Duodenal mucosa (tissue), 2 donors: ENCODE measurements around the gene OAS1.

Experiments
- H3K27ac ChIP-seq: one replicate; pipeline ENCODE4 v1.7.0; 2013; ENCODE audit warnings: low read depth, low read length
- H3K27me3 ChIP-seq, 2 donors: one replicate each; pipeline ENCODE4 v1.7.0; 2013; ENCODE audit warnings: low read length in 2 of 2, control low read depth in 1 of 2; ENCODE audit not compliant: insufficient read depth in 2 of 2, control insufficient read depth in 1 of 2
- H3K36me3 ChIP-seq, 2 donors: one replicate each; pipeline ENCODE4 v1.7.0; 2013; ENCODE audit warnings: low read length in 2 of 2, control low read depth in 1 of 2; ENCODE audit not compliant: insufficient read depth in 2 of 2, control insufficient read depth in 1 of 2
- H3K4me1 ChIP-seq, 2 donors: one replicate each; pipeline ENCODE4 v1.7.0; 2013; ENCODE audit warnings: low read length in 2 of 2, control low read depth in 1 of 2; ENCODE audit not compliant: insufficient read depth in 2 of 2, control insufficient read depth in 1 of 2
- H3K4me3 ChIP-seq, 2 donors: one replicate each; pipeline ENCODE4 v1.7.0; 2013; ENCODE audit warnings: low read length in 2 of 2, low read depth in 1 of 2
- H3K9ac ChIP-seq, 2 donors: one replicate each; pipeline ENCODE4 v1.7.0; 2013; ENCODE audit warnings: low read length in 2 of 2, low read depth in 1 of 2
- H3K9me3 ChIP-seq, 2 donors: one replicate each; pipeline ENCODE4 v1.7.0; 2013; ENCODE audit warnings: low read length in 2 of 2, control low read depth in 1 of 2; ENCODE audit not compliant: control insufficient read depth in 1 of 2

Gene OAS1

DNA sequence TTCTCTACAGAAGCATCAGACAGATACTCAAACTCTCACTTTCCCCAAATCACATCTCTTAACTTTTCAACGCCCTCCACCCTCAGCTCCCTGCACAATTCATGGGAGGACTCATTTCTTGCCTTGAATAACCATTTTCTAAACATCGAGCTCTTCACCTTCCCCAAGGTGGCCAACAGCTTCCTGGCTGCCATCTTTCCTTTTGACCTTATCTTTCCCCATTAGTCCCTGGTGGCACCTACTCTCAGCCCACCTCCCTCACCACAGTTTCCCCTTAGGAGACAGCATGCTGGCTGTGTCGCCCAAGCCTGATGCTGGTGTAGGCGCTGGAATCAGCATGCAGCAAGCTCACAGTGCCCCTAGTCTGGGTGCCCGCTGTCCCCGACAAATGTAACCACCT is 8.4 kb upstream of the OAS1 start:
- H3K9me3 ChIP-seq, result no peaks in the 10 kb centered on the region
- peaks cover 0 to 18% of the 10 kb centered on the region in 2 donors for H3K4me1 ChIP-seq
- no peaks in the 10 kb centered on the region for H3K36me3 ChIP-seq
- H3K9ac ChIP-seq, result no peak overlapping the region
- peaks cover 0 to 5% of the 10 kb centered on the region in 2 donors for H3K27me3 ChIP-seq
- no peak overlapping the region for H3K27ac ChIP-seq
- no peak overlapping the region for H3K4me3 ChIP-seq

DNA sequence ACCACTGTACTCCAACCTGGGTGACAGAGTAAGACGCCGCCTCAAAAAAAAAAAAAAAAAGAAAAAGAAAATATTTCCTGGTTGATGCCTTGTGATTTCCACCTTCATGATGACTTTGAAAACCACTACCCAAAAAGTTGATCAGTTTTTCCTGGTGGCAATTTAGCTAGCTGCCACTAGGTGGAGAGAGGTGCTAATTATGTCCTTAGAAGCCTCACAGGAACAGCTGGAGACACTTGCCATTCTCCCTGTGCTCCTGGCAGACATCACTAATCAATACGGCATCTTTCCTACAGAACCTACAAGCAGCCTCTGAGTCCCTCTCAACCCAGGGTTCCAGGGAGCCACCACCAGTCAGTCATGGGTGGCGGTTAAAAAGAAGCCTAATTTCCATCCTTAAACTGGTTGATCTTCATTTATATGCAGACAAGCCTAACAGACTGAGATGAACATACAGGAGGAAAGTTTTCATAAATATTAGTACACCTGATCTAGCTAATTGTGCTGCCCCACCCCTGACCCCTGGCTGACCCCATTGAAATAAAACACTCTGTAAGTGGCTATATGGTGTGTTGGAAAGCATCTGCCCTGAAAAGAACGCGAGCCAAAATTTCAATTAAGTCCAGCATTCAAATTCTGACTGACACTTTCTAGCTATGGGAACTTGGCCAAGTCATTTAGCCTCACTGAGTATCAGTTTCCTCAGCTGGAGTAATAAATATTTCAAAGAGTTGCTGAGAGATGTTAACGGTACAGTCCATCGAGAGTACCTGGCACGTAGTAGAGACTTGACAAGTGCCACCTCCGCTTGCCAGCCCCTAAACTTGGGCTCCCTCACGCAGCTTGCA is 6.2 kb upstream of the OAS1 start:
- Histone ChIP-seq H3K36me3 (no peaks in the 10 kb centered on the region), H3K27me3 (peaks cover 0 to 5% of the 10 kb centered on the region in 2 donors), H3K4me1 (peaks cover 9 to 37% of the 10 kb centered on the region in 2 donors), H3K9ac (no peak overlapping the region), H3K4me3 (peak overlapping the region in 1 of 2 donors; percentile 22), H3K27ac (no peak overlapping the region), H3K9me3 (no peaks in the 10 kb centered on the region)

DNA sequence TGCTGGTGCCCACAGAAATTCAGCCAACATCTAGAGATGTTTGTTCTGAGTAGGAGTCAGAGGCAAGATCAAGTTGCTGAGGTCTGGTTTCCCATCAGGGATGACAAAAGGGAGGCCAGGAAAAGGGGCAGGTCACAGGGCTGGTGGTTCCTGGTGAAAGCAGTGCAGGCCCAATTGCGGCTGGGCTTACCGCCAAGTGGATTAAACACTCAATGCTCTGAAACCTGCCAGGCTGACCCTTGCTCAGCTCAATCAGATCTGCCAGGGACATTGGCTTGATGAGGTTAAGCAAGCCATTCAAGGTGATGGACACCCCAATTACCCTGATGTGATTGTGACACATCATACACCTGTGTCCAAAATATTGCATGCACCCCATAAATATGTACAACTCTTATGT is 5.5 kb upstream of the OAS1 start:
- no peak overlapping the region for H3K27ac ChIP-seq
- H3K9me3 ChIP-seq, result no peaks in the 10 kb centered on the region
- no peak overlapping the region for H3K9ac ChIP-seq
- H3K4me1 ChIP-seq, result peaks cover 16 to 44% of the 10 kb centered on the region in 2 donors
- peak overlapping the region in 1 of 2 donors; percentile 22 for H3K4me3 ChIP-seq
- H3K36me3 ChIP-seq, result no peaks in the 10 kb centered on the region
- peaks cover 0 to 5% of the 10 kb centered on the region in 2 donors for H3K27me3 ChIP-seq

DNA sequence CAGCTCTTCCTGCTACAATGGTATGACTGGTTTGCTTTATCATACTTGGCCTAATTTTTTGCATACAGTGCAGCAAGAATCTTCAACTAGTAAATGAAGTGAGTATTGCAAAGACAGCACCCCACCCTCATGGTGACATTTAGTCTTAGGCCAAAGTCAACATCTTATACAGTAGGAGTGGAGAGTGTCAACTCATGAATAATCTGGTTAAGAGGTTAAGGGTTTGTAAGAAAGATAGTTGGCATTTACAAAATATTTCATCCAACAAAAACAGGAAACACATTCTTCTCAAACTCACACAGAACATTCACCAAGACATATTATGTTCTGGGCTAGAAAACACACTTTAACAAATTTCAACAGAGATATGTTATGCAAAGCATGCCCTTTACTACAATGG is 2.2 kb upstream of the OAS1 start:
- Histone ChIP-seq H3K27ac (no peak overlapping the region), H3K9me3 (peaks cover 0 to 1% of the 10 kb centered on the region in 2 donors), H3K4me3 (no peak overlapping the region), H3K27me3 (no peaks in the 10 kb centered on the region), H3K36me3 (peaks cover 0 to 6% of the 10 kb centered on the region in 2 donors), H3K9ac (no peak overlapping the region), H3K4me1 (peaks cover 49 to 63% of the 10 kb centered on the region in 2 donors)

DNA sequence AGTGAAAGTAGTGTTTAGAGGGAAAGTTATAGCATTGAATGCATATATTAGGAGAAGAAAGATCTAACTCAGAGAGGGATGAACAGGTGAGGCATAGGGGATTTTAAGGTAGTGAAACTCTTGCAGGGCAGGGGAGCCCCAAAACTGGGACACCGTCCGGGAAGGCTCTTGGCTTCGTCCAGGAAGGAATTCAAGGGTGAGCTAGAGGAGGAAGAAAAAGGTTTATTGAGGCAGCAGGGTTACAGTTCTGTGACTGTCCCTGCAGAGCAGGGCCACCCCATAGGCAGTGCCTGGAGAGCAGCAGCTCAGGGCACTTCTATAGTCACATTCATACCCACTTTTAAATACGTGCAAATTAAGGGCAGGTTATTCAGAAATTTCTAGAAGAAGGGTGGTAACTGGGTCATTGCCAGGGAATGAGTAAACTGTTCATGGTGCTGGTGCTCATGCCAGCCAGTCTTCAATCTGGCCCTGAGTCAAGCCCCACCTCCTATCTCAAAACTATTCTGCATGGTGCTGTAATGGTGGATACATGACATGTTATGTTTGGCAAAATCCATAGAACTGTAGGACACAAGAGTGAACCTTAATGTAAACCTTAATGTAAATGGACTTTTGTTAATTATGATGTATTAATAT is 1.2 kb upstream of the OAS1 start:
- Histone ChIP-seq H3K4me3 (no peak overlapping the region), H3K27me3 (no peaks in the 10 kb centered on the region), H3K9me3 (peaks cover 0 to 1% of the 10 kb centered on the region in 2 donors), H3K27ac (no peak overlapping the region), H3K4me1 (peaks cover 51 to 65% of the 10 kb centered on the region in 2 donors), H3K9ac (no peak overlapping the region), H3K36me3 (peaks cover 0 to 6% of the 10 kb centered on the region in 2 donors)

DNA sequence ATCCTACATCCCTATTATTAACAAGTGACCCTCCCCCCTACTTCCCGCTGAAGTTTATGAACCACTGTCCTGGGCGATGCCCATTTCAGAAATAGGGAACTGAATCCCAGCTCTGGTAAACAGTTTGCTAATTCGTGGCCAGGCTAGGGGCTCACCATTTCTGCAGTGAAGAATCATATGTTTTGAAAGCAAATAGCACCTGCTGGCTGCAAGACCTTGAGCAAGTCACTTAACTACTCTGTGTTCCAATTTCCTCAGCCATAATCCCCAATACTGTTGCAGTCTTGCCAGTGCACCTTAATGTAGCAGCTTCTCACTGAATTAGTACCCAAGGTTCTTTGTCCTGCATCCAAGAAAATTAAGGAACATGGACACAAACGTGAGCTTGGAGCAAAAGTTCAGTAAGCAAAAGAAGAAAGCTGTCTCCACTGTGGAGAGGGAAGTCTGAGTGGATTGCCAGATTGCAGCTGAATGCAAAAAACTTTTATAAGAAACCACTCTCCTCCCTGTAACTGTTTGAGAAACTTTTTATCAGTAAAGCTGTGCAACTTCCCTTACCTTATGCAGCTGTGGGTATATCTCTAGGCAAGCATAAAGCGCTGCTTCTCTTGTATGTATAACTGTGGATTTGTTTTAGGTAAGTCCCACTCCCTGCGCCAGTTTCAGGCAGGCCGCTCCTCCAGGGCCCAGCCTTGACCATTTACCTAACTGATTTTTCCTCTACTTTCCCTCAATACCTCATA is 824 bp downstream of the OAS1 start:
- Histone ChIP-seq H3K27me3 (no peaks in the 10 kb centered on the region), H3K4me3 (peak overlapping the region; percentile 82 to 98), H3K9me3 (peaks cover 1 to 2% of the 10 kb centered on the region in 2 donors), H3K4me1 (peaks cover 51 to 54% of the 10 kb centered on the region in 2 donors), H3K9ac (peak overlapping the region; percentile 54 to 84), H3K27ac (peak overlapping the region; percentile 53), H3K36me3 (peaks cover 3 to 20% of the 10 kb centered on the region in 2 donors)

DNA sequence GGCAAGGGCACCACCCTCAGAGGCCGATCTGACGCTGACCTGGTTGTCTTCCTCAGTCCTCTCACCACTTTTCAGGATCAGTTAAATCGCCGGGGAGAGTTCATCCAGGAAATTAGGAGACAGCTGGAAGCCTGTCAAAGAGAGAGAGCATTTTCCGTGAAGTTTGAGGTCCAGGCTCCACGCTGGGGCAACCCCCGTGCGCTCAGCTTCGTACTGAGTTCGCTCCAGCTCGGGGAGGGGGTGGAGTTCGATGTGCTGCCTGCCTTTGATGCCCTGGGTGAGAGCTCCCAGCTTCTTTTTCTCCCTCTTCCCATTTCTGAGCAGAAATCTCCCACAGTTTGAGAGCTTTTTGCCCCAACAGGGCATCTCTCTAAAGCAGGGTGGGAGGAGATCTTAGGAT is 1.8 kb downstream of the OAS1 start:
- Histone ChIP-seq H3K4me3 (peak overlapping the region; percentile 82 to 98), H3K27ac (no peak overlapping the region), H3K27me3 (no peaks in the 10 kb centered on the region), H3K9me3 (peaks cover 1 to 12% of the 10 kb centered on the region in 2 donors), H3K36me3 (peaks cover 9 to 20% of the 10 kb centered on the region in 2 donors), H3K9ac (peak overlapping the region in 1 of 2 donors; percentile 41), H3K4me1 (peaks cover 48 to 51% of the 10 kb centered on the region in 2 donors)

DNA sequence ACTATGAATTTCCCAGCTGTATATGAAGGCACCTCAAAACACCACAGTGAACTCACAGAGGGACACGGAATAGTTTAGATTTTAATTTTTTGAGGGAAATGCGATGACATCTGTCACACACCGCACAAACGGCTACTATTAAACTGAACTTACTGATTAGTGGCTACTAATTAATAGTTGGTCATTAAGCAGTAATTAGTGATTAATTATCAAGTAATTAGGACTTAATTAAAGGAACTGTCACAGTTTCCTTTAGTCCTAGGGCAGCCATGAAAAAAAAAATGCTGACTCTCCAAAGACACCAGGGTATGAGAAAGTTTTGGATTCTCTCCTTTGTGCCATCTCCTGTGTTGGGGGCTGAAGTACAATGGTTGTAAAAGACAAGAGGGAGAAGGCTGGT is 2.9 kb downstream of the OAS1 start:
- Histone ChIP-seq H3K27me3 (no peaks in the 10 kb centered on the region), H3K4me1 (peaks cover 37 to 45% of the 10 kb centered on the region in 2 donors), H3K27ac (no peak overlapping the region), H3K9ac (no peak overlapping the region), H3K4me3 (peak overlapping the region in 1 of 2 donors; percentile 40), H3K9me3 (peaks cover 1 to 12% of the 10 kb centered on the region in 2 donors), H3K36me3 (peaks cover 9 to 20% of the 10 kb centered on the region in 2 donors)

DNA sequence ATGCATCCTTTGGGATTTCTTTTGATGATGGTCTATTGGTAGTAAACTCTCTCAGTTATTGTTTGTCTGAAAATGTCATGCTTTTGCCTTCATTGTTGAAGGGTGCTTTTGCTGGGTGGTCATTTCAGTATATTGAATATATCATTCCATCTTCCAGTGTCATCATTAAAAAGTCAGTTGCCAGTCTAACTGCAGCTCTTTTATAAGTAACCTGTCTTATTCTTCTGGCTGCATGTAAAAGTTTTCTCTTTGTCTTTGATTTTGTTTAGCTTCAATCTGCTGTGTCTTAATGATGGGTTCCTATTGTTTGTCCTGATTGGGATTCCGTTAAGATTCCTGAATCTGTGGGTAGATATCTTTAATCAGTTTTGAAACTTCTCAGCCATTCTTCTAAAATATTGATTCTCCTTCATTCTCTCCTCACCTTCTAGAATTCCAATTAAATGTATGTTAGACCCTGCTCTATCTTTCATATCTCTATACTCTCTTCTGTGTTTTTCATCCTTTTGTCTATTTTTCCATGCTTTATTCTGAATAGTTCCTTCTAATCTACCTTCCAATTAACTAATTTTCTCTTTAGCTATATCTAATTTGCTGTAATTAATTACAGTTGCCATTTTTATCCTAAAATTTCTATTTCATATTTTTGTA is 6.4 kb downstream of the OAS1 start:
- H3K27ac ChIP-seq, result no peak overlapping the region
- H3K9ac ChIP-seq, result no peak overlapping the region
- H3K36me3 ChIP-seq, result peaks cover 21 to 39% of the 10 kb centered on the region in 2 donors

More for the DNA sequence above, 6.4 kb downstream of the OAS1 start:
- Histone ChIP-seq H3K4me1 (peaks cover 23 to 30% of the 10 kb centered on the region in 2 donors), H3K4me3 (no peak overlapping the region), H3K27me3 (no peaks in the 10 kb centered on the region), H3K9me3 (peaks cover 0 to 12% of the 10 kb centered on the region in 2 donors)
